OCI-LY7 (cell line): Measurements from ENCODE around the gene TKFC.

Source experiments
- EZH2phosphoT487 ChIP-seq: fragments of 200-600 bp; sonication (generic); IDR thresholded peaks from 2 replicates; pipeline ENCODE4 v1.6.1; 2018; ENCODE audit warnings: low read depth, borderline replicate concordance, mild to moderate bottlenecking, mixed run types, antibody characterized with exemption, low read length, moderate library complexity, mixed read lengths
- TF ChIP-seq, protein P1 (sequence below): fragments of 200-600 bp; sonication (generic); conservative IDR thresholded peaks from 2 replicates; pipeline ENCODE4 v1.5.1; 2014; ENCODE audit warnings: mild to moderate bottlenecking, antibody characterized with exemption, low read length, moderate library complexity, mixed read lengths

GRCh38 chr11:61315260-61315659, 17.8 kb upstream of the TKFC start:
- TF ChIP-seq, protein P1, sequence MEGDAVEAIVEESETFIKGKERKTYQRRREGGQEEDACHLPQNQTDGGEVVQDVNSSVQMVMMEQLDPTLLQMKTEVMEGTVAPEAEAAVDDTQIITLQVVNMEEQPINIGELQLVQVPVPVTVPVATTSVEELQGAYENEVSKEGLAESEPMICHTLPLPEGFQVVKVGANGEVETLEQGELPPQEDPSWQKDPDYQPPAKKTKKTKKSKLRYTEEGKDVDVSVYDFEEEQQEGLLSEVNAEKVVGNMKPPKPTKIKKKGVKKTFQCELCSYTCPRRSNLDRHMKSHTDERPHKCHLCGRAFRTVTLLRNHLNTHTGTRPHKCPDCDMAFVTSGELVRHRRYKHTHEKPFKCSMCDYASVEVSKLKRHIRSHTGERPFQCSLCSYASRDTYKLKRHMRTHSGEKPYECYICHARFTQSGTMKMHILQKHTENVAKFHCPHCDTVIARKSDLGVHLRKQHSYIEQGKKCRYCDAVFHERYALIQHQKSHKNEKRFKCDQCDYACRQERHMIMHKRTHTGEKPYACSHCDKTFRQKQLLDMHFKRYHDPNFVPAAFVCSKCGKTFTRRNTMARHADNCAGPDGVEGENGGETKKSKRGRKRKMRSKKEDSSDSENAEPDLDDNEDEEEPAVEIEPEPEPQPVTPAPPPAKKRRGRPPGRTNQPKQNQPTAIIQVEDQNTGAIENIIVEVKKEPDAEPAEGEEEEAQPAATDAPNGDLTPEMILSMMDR = no peak
- no peak for TF ChIP-seq EZH2phosphoT487
